Stimulated activated CD4-positive, alpha-beta T cell treated with anti-CD3 and anti-CD28 coated beads, Interleukin-12 subunit alpha, Interleukin-12 subunit beta, amount 100 ng/mL, for 48 hours (primary cell): ENCODE results near the gene GRIN3B.

Experiments
- DNase-seq, 3 donors: peaks; one replicate each; pipeline ENCODE4 v3.0.0-alpha.2; 2020; ENCODE audit warnings: low read depth in 2 of 3, low spot score in 1 of 3

GRIN3B gene

GRCh38 chr19:990746-991145 is 9.5 kb upstream of the GRIN3B start:
- no peak for DNase-seq

- DNase-seq, result peak; percentile 60 to 81 (median 71)
Measured at GRCh38 chr19:991174-991931, 8.9 kb upstream of the GRIN3B start.

- DNase-seq, result no peak
Measured at GRCh38 chr19:991932-992669, 8.1 kb upstream of the GRIN3B start.

GRCh38 chr19:992670-993055 is 7.6 kb upstream of the GRIN3B start:
- no peak for DNase-seq

- DNase-seq, result no peak
Measured at GRCh38 chr19:993361-993830, 6.8 kb upstream of the GRIN3B start.

GRCh38 chr19:993831-994393 is 6.3 kb upstream of the GRIN3B start:
- DNase-seq, result no peak

GRCh38 chr19:994516-994915 is 5.7 kb upstream of the GRIN3B start:
- DNase-seq, result no peak

GRCh38 chr19:995051-995827 is 5.0 kb upstream of the GRIN3B start:
- no peak for DNase-seq

- DNase-seq, result peak in 2 of 3 donors; percentile 45 to 50
Measured at GRCh38 chr19:996051-996838, 4.0 kb upstream of the GRIN3B start.

- no peak for DNase-seq
Measured at GRCh38 chr19:998064-998463, 2.2 kb upstream of the GRIN3B start.

- no peak for DNase-seq
Measured at GRCh38 chr19:999379-999719, 870 bp upstream of the GRIN3B start.

GRCh38 chr19:1000591-1001537 is 645 bp downstream of the GRIN3B start:
- no peak for DNase-seq

- peak; percentile 37 to 76 (median 58) for DNase-seq
Measured at GRCh38 chr19:1001538-1002166, 1.4 kb downstream of the GRIN3B start.

- no peak for DNase-seq
Measured at GRCh38 chr19:1002600-1002999, 2.4 kb downstream of the GRIN3B start.

GRCh38 chr19:1003283-1003682 is 3.1 kb downstream of the GRIN3B start:
- DNase-seq, result no peak

- no peak for DNase-seq
Measured at GRCh38 chr19:1004204-1004802, 4.1 kb downstream of the GRIN3B start.

- no peak for DNase-seq
Measured at GRCh38 chr19:1004803-1005664, 4.8 kb downstream of the GRIN3B start.
